GM19463 (cell line): Measurements from ENCODE around the gene COX18.
A peak's percentile ranks its signal among the peaks of the same experiment; 100 is the strongest.

Experiments used
- ATAC-seq: cut with Tn5 transposase; IDR thresholded peaks from one replicate; pipeline ENCODE4 v1.9.1; 2021; ENCODE audit warnings: mild to moderate bottlenecking, moderate library complexity; ENCODE audit not compliant: unreplicated experiment

Gene COX18, protein sequence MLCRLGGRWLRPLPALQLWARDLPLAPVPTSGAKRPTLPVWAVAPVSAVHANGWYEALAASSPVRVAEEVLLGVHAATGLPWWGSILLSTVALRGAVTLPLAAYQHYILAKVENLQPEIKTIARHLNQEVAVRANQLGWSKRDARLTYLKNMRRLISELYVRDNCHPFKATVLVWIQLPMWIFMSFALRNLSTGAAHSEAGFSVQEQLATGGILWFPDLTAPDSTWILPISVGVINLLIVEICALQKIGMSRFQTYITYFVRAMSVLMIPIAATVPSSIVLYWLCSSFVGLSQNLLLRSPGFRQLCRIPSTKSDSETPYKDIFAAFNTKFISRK

DNA sequence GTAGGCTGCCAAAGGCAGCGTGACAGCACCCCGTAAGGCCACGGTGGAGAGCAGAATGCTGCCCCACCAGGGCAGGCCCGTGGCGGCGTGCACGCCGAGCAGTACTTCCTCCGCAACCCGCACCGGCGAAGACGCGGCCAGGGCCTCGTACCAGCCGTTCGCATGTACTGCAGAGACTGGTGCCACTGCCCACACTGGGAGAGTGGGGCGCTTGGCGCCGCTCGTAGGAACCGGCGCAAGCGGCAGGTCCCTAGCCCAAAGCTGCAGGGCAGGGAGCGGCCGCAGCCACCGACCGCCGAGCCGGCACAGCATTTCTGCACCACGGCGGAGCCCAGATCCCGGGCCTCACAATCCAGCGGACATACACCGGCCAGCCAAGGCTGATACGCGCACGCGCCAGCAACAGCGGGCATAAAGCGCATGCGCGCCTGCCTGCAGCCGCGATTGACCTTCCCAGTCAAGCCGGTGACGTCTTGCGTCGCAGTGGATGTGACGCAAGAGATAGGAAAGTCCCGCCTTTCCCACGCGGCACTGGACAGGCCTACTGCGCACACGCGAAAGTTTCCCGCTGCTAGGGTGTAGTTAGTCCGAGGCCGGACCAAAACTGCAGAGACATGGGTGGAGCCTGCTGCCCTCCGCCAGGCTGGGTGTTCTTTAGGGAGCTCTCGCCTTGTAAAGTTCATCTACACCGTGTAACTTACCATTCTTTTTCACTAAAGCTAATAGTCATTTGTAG lies at the start of gene COX18:
COX18 (minus strand) TSS at position 379 of the 736 bp plus-strand sequence; CDS start at position 312, 67 bp downstream.
- peak; percentile 78 for ATAC-seq

DNA sequence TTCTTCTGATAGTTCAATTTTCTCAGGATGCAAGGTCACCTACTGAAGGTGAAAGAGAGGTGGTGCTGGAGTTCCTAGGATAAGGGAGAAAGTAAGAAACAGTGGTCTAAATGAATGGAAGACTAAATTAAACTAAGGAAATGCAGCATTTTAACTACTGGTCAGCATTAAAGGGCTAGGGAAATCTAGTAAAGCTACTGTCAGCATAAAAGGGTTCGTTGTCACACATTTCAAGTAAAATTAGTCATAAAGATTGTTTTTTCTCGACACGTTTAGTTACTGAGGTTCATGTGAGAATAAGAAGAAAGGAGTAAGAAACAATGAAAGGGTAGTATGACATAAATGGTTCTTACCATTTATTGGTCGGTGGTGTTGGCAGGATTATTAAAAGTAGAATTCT lies 40.0 kb upstream of the COX18 start:
- no peak for ATAC-seq

DNA sequence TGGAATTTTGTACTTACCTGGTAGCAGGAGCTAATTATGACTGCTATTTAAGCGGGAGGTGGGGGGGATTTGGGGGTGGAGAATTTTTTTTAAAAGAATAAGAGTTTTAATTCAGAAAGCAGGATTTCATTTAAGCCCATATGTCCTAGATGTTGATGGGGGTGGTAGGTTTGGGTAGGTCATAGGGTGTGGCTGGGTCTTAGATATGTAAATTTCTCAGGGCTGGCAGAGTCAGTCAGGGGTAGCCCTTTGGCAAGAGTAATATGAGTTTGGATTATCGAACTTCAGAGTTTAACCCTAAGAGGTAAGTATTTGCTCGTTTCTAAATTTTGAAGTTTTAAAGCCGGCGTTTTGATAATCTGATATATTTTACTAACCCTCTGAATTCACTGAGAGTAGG lies 35.2 kb upstream of the COX18 start:
- ATAC-seq = no peak

DNA sequence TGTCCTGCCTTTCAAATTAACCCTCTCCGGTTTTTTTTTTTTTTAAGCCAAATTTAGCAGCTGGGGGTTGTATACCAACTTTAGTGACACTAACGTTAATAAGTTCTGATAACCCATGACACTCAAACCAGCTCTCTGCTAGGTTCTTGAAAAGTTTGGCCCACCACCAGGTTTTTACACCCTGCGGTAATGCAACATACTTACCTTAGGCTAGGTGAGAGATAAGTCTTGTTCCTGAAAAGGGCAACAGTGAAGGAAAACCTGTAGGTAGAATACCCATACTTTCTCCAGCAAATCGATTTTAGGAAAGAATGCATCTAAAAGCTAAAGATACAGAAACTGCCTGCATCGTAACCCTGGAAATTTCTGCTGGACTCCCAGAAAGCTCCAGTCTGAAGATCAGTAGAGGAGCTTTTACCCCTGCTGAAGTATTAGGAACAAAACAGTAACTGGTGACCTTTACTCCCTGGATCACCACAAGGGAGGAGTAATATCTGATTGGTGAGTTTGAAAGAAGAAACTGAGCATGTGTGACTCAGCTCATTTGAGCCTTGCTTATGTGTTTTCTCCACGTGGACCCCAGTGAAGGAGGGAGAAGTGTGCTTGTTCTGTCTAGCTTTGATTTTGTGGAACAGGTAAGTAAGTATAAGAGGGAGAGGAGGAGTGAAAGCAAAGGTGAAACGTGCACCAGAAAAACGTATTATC lies 34.4 kb upstream of the COX18 start:
- no peak for ATAC-seq

DNA sequence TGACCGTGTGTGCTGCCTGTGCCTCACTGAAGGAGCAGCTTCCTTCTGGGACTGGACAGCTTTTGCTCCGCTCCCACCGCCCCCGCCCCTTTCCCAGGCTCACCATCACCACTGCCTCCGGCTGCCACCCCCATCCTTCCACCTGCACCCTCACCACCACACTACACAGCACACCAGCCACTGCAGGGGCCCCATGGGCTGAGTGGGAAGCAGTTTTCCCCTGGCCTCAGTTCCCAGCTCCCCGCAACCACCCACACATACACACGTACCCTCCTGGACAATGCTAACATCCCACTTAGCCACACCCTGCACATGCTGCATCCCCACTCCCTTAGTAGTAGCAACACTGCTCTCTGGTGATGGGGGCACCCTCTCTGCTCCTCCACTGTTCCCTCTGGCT lies 29.6 kb upstream of the COX18 start:
- no peak for ATAC-seq

DNA sequence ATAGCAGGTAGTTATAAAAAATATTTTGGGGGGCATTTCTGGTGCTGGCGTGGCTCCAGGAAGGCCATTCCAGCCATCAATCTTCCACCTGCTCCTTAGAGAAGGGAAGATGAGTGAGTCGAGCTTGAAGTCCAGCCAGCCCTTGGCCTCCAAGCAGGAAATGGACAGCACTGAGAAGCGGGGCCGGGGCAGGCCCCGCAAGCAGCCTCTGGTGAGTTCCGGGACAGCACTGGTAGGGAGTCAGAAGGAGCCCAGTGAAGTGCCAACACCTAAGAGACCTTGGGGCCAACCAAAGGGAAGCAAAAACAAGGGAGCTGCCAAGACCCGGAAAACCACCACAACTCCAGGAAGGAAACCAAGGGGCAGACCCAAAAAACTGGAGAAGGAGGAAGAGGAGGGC lies 29.2 kb upstream of the COX18 start:
- no peak for ATAC-seq

DNA sequence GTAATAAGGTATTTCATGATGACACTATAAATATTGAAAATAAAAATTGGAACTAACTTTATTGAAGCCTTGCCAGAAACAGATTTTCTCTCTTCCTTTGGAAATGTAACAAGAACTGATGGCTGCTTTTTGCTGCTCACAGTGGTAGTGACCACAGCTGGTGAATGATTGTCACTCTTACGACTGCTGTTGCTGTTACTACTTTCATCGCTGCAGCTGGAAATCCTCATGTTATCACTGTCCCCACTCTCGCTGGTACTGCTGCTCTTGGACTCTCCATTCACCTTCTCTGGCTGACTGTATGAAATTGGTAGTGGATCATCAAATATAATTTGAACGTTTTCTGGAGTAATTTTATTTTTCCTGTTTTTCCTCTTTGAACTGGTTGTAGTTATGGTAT lies 28.5 kb upstream of the COX18 start:
- ATAC-seq = no peak

DNA sequence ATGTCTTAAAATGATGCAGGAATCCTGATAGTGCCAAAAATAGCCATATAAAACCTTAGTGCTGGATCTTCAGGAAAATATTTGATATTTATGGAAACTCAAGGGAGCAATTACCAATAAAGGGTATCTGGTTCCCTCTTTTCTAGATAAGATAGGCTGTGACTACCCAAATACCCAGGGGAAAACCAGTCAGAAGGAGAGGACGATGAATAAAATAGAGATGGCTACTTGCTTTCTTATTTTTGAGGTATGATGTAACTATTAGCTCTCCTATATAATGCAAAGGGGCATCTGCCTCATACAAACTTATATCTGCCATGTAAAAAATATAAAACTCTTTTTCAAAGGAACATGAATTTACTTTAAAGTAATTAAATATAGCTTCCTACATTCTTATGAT lies 23.4 kb upstream of the COX18 start:
- no peak for ATAC-seq

DNA sequence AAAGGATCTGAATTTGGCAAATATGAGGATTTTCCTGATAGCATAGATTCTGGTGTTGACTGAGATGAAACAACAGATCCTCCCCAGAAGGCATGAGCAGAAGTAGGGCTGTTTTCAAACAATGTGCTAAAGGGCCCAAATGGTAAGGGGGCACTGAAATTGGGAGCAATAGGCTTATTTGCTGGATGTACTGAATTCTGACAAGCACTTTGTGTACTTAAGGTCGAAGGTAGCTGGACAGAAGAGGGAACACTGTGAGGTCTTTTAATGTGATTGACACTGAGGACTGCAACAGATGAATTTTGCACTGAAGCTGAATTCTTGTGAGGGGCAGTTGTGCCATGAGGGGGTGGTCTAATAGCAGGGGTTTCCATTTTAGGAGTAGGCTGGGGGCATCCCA lies 21.2 kb upstream of the COX18 start:
- no peak for ATAC-seq

DNA sequence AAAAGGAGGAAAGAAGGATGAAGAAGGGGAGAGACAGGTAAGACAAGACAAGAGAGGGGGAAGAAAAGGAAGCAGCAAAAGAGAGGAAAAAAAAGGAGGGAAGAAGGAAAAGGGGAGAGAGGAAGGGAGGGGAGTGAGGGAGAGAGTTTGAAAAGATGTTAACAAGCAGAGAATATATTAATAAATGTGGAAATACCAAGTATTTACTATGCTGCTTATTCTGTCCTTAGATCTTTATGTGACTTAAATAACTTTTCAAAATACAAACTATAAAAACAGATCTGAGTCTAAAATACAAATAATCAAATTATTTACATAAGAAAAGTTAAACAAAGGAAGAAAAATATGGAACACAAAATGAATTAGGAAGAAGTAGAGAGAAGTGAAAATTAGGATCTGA lies 18.4 kb upstream of the COX18 start:
- no peak for ATAC-seq

DNA sequence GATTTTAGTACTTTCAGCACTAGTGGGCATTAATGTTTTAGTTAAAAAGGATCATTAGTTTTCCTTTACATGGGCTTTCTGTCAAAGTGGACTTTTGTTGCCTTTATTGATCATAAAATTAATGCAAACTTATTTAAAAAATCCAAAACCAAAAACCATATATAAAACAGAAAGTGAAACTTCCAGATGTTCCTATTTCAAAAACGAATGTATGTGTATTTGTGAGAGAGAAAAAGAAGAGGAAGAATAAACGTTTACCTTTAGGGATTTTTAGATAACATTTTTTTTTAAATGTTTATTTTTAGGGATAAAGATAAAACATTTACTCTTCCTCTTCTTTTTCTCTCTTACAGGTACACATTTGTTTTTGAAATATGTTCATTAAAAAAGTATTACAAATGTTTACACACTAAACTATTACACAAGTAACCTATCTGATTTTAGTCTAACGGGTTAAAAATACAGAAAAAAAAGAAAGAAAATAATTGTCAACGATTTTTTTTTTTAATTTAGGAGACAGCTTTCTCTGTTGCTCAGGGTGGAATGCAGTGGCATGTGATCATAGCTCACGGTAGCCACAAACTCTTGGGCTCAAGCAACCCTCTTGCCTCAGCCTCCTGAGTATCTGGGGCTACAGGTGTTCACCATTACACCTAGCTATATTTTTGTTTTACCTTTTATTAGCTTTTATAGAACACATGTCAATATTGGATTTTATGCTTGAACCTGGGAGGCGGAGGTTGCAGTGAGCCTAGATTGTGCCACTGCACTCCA lies 16.8 kb upstream of the COX18 start:
- ATAC-seq = no peak

DNA sequence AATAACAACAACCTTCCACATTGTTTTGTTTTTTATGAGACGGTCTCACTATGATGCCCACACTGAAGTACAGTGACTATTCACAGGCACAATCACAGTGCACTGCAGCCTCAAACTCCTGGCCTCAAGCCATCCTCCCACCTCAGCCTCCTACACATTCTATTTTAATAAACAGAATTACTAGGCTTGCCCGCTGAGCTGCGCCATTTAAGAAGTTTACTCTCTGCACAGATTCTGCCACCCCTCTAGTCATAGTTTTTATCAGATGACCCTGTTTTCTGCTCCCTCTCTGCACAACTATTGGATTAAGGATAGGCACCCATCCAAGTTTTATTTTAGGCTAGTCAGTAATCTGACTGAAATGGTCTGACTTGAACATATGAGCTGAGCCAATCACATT lies 11.3 kb upstream of the COX18 start:
- ATAC-seq = no peak

DNA sequence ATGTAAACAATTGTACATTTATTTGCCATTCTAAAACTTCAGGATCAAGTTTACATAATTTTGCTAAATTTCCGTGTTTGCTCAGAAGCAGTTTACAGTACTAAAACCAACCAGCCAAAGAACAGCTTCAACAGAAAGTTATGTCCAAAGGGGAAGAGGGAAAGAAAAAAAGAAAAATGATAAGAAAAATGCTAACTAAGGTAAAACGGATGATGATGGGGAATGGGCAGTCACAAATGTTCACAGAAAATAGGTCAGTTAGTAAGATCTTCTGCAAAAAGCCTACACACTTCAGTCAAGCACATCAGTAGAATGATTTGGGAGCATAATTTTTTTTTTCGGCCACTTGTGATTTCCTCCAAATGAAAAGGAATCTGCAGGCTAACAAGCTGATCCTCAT lies 6.3 kb upstream of the COX18 start:
- ATAC-seq = no peak

DNA sequence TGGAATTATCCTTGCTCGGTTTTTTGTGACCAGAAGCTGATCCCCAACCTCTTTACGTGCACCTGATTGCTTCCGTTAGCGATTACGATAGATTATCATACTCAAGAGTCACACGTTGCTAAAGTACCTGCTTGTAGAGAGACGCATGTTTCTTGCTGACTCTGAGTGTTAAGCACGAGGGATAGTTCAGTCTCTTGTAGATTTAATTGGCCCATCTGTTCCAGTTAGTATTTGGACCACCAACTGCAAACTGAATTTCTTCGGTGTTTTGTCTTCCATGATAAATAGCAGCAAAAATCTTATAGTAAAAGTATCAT lies 516 bp upstream of the COX18 start:
- peak; percentile 9 for ATAC-seq

DNA sequence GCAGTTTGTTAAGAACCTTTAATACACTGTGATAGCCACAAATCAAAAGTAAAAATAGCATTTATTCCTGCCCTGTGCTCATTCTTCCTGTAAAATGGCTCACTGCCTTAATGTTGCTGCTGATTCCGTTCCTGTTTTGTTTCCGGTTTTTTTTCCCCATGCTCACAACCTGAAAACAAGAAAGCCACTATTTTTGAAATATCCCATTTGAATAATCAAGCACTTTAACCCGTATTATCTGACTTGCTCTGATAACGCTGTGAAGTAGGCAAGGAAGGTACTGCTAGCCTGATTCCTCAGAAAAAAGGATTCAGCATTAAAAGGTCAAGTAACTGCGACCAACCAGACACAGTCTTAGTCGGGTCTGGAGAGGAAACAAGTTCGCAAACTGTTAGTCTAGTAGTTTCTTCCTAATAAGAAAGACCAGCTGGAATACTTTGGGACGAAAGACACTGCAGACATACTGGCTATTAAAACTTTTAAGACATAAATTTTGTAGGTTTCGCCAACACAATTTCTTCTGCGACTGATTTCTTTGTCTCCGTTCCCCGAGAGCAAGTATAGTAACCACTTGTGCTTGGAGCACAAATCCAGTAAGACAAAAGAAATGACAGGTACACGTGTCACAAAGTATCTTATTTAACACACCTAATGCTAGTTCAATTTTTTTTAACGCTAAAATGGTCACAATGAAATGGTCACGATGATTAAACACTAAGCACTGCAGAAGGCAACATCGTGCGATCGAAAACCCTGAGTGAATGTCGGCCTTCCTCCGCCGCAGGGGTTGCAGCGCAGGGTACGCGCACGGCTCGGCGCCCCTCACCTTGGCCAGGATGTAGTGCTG lies 802 bp downstream of the COX18 start:
- ATAC-seq = peak; percentile 1

DNA sequence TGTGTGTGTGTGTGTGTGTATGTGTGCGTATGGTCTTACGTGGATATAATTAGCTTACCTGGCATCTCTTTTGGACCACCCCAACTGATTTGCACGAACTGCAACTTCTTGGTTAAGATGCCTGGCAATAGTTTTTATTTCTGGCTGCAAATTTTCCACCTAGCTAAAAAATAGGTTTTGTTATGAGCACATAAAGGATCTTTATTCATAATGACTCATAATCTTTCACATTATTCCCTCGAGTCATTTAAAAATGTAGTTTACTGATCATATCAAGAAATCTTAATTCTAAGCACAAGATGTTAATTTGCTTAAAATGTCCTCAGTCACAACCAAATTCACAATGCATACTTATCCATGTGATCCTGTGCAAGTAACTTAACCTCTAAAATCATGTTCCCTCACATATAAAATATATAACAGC lies 1.5 kb downstream of the COX18 start:
- ATAC-seq = no peak

DNA sequence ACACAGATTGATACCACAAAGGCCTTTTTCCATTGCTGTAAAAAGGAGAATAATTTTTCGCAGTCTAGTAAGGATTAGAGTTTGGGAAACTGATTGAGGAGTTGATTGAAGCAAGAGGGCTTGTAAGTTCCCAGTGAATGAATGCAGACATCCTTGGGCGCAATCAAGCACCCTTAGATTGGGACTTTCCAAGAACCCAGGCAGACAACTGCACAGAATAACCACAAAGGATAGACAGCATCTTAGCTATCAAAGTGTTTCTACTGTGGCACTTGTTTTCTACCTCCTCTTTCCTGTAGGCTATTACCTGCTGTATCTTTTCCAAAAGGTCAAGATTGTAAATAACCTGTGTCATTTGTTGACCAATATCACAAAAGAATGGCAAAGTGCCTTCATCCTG lies 2.6 kb downstream of the COX18 start:
- ATAC-seq = no peak

DNA sequence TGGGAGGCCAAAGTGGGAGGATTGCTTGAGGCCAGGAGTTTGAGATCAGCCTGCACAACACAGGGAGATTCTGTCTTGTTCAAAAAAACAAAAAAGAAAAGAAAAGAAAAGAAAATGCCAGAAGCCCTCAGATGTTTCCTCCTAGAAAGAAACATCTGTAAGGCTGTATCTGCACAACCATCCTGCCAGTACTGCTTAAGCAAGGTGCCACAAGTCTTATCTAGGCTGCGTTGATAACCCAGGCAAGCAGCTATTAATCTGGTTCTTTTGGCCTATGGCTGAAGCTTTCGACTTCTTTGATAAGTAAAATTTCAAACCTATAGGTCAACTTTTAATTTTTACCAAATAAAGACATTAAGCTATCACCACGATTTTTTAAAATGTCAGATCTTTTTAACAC lies 3.1 kb downstream of the COX18 start:
- ATAC-seq = no peak

DNA sequence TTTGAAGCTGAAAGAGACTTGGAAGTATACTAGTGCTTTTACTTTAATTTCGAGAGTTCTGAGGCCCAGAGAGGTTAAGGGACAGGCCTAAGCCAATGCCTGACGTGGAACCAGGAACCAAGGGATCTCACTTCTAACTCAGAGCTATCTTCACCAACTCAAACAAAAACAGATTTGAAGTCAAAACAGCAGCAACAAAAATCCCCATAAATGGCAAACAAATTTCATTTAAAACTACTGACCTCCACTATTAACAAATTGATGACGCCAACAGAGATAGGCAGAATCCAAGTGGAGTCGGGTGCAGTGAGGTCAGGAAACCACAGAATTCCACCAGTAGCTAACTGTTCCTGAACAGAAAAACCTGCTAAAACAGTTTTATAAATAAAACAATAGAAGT lies 5.0 kb downstream of the COX18 start:
- ATAC-seq = no peak

DNA sequence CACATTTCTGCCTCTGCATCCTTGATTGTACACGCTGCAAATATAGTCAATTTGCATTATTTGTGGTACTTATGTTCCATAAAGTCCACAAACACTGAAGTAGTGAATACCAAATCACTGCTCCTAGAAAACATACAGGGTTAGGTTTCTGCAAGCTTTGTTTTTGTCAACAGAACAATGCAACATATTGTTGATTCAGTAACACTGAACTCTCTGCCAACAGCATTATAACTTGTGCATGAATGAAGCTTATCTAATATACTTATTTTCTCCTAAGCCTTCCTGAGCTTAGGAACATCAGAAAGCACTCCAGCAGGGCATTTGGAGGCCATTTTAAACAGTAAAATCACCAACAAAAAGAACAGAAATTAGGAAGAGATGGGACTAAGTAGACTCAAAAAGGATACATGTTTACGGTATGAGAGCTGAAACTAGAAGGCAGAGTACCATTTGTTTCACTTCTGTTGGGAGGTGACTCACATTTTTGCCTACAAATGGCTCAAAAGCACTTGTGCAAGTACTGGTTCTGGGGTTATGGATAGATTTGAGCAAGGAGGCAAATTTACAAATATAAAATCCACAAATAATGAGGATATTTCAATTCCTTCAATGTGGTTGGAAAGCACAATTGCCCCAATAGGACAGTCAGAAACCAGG lies 14.1 kb downstream of the COX18 start:
- ATAC-seq = peak; percentile 92
